ENCODE measurements around the gene FMN2.

DNA sequence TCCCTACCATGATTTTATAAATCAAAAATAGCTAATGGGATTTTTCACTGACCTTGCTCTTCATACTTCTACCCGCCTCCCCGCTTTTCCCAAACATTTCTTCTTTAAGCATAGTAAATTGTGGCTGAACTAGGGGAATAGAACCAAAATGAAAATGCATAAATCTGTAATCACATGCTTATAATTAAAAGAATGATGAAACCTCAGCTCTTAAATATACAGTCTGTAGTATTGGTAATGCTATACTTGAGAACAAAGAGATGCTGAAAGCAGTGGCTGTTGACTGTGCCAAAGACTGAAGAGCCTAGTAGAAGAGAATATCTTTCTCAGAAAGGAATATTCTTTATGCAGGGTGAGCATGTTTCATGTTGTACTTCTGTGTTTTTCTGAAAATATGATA, 271.1 kb downstream of the FMN2 start:
- TF ChIP-seq, protein P1, sequence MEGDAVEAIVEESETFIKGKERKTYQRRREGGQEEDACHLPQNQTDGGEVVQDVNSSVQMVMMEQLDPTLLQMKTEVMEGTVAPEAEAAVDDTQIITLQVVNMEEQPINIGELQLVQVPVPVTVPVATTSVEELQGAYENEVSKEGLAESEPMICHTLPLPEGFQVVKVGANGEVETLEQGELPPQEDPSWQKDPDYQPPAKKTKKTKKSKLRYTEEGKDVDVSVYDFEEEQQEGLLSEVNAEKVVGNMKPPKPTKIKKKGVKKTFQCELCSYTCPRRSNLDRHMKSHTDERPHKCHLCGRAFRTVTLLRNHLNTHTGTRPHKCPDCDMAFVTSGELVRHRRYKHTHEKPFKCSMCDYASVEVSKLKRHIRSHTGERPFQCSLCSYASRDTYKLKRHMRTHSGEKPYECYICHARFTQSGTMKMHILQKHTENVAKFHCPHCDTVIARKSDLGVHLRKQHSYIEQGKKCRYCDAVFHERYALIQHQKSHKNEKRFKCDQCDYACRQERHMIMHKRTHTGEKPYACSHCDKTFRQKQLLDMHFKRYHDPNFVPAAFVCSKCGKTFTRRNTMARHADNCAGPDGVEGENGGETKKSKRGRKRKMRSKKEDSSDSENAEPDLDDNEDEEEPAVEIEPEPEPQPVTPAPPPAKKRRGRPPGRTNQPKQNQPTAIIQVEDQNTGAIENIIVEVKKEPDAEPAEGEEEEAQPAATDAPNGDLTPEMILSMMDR (conservative IDR thresholded peaks at IDR 0.05 in 1 of 2, IDR thresholded peaks at IDR 0.05 in 1 of 2; ENCODE audit: extremely low read depth in 1 of 2, insufficient read depth in 1 of 2, low read depth in 1 of 2, low read length in 2 of 2) = no peak
- no peak for TF ChIP-seq EZH2 (IDR thresholded peaks at IDR 0.05; ENCODE audit: borderline replicate concordance, low read length)
